GM12878 (cell line): ENCODE data around the gene SLCO4C1.

Source experiments
- CBFB ChIP-seq: IDR thresholded peaks from 2 replicates; pipeline ENCODE4 v1.6.1; 2016; ENCODE audit warnings: antibody characterized with exemption, low read depth
- CHD2 ChIP-seq: IDR thresholded peaks from 2 replicates; pipeline ENCODE4 v1.6.1; 2011; ENCODE audit warnings: low read depth, low read length, improper control_type of control experiment, borderline replicate concordance
- CTCF ChIP-seq, 3 experiments: IDR thresholded peaks in 2 of 3; conservative IDR thresholded peaks in 1 of 3; 2 replicates each; pipeline ENCODE4 v1.5.1; 2011; ENCODE audit warnings: low read depth in 3 of 3, low read length in 3 of 3, mild to moderate bottlenecking in 3 of 3, control low read depth in 2 of 3, moderate library complexity in 2 of 3, inconsistent platforms in 1 of 3, mixed read lengths in 1 of 3; ENCODE audit not compliant: control insufficient read depth in 2 of 3, insufficient read depth in 1 of 3; ENCODE audit errors: extremely low read depth in 1 of 3
- SIN3A ChIP-seq: IDR thresholded peaks from 2 replicates; pipeline ENCODE4 v1.6.1; 2012; ENCODE audit warnings: low read depth, low read length, improper control_type of control experiment
- SRF ChIP-seq, 2 experiments: IDR thresholded peaks; 2 replicates each; pipeline ENCODE4 v1.6.1; 2011; ENCODE audit warnings: low read depth in 2 of 2, low read length in 2 of 2, mild to moderate bottlenecking in 1 of 2, moderate library complexity in 1 of 2

GRCh38 chr5:102307232-102307631 is 11.1 kb upstream of the SLCO4C1 start:
- no peak for TF ChIP-seq SIN3A
- TF ChIP-seq CHD2 = no peak
- no peak for TF ChIP-seq CTCF (IDR thresholded peaks at IDR 0.05 in 2 of 3, conservative IDR thresholded peaks at IDR 0.05 in 1 of 3; ENCODE audit: control insufficient read depth in 2 of 3, extremely low read depth in 1 of 3, insufficient read depth in 1 of 3, low read depth in 3 of 3, low read length in 3 of 3)
- TF ChIP-seq CBFB = no peak
- no peak for TF ChIP-seq SRF (IDR thresholded peaks at IDR 0.05; ENCODE audit: low read depth in 2 of 2, low read length in 2 of 2)
